ENCODE results near the gene BLTP3A.

- TF ChIP-seq MYC (IDR thresholded peaks at IDR 0.05; ENCODE audit: low read depth, low read length) (no peak), CTCF (IDR thresholded peaks at IDR 0.05; ENCODE audit: low read depth, low read length) (no peak), POLR2A (IDR thresholded peaks at IDR 0.05; ENCODE audit: extremely low read depth, insufficient read length) (no peak), MAX (IDR thresholded peaks at IDR 0.05; ENCODE audit: low read depth, low read length) (no peak)
These were observed 16.9 kb upstream of the BLTP3A start for GRCh38 chr6:34774967-34775366.
